ENCODE data around the gene FAM124A.

The FAM124A gene

GRCh38 chr13:51221674-51222036 is 543 bp upstream of the FAM124A start:
- DNase-seq, result no peak

- DNase-seq, result no peak
Observed at GRCh38 chr13:51222686-51223559, 725 bp downstream of the FAM124A start.

- DNase-seq, result no peak
Observed at GRCh38 chr13:51223560-51224270, 1.5 kb downstream of the FAM124A start.

- no peak for DNase-seq
Observed at GRCh38 chr13:51225029-51225428, 2.8 kb downstream of the FAM124A start.

- no peak for DNase-seq
Observed at GRCh38 chr13:51227404-51227803, 5.2 kb downstream of the FAM124A start.

GRCh38 chr13:51229101-51229719 is 7.0 kb downstream of the FAM124A start:
- no peak for DNase-seq

GRCh38 chr13:51229731-51230130 is 7.5 kb downstream of the FAM124A start:
- DNase-seq, result no peak

GRCh38 chr13:51230477-51231105 is 8.4 kb downstream of the FAM124A start:
- DNase-seq, result no peak

- DNase-seq, result no peak
Observed at GRCh38 chr13:51231456-51231855, 9.3 kb downstream of the FAM124A start.

- no peak for DNase-seq
Observed at GRCh38 chr13:51232328-51232727, 10.1 kb downstream of the FAM124A start.

- no peak for DNase-seq
Observed at GRCh38 chr13:51233117-51233826, 11.1 kb downstream of the FAM124A start.

- no peak for DNase-seq
Observed at GRCh38 chr13:51234676-51235075, 12.5 kb downstream of the FAM124A start.

GRCh38 chr13:51235186-51235585 is 13.0 kb downstream of the FAM124A start:
- no peak for DNase-seq

- no peak for DNase-seq
Observed at GRCh38 chr13:51235756-51236490, 13.7 kb downstream of the FAM124A start.

GRCh38 chr13:51236491-51236792 is 14.2 kb downstream of the FAM124A start:
- DNase-seq, result no peak

GRCh38 chr13:51237386-51237785 is 15.2 kb downstream of the FAM124A start:
- no peak for DNase-seq

GRCh38 chr13:51237887-51238286 is 15.7 kb downstream of the FAM124A start:
- DNase-seq, result no peak

- DNase-seq, result no peak
Observed at GRCh38 chr13:51240178-51240577, 18.0 kb downstream of the FAM124A start.

- DNase-seq, result no peak
Observed at GRCh38 chr13:51240958-51241357, 18.8 kb downstream of the FAM124A start.

GRCh38 chr13:51241720-51242119 is 19.5 kb downstream of the FAM124A start:
- DNase-seq, result peak; percentile 74

GRCh38 chr13:51243227-51243626 is 21.0 kb downstream of the FAM124A start:
- DNase-seq, result no peak

GRCh38 chr13:51243832-51244231 is 21.6 kb downstream of the FAM124A start:
- DNase-seq, result no peak

Measured in GF-D8 (cell line).